OCI-LY3 (cell line): ENCODE results near the gene KDM6A.

Source experiments
- CTCF ChIP-seq: fragments of 200-600, 300-600 bp; sonication (generic); IDR thresholded peaks from 2 replicates; pipeline ENCODE4 v1.5.1; 2014; ENCODE audit warnings: antibody characterized with exemption, low read length, low read depth
- EZH2phosphoT487 ChIP-seq: fragments of 200-600 bp; shearing (Covaris generic); IDR thresholded peaks from 2 replicates; pipeline ENCODE4 v1.6.1; 2018; ENCODE audit warnings: antibody characterized with exemption, mixed run types, low read depth

- TF ChIP-seq CTCF (no peak), EZH2phosphoT487 (no peak)
Measured at GRCh38 chrX:44843753-44844152, 29.2 kb upstream of the KDM6A start, which contains the start of gene DUSP21.
